ENCODE results near the gene NLGN3. TPM values are rescaled to one million over a fixed set of nuclear protein-coding genes. Genes with fewer than 3 reads are reported as not detected.

Gene NLGN3
- total RNA-seq, 1 experiment from 2014 or later, result 0.23 TPM

GRCh38 chrX:71212536-71212935, 67.9 kb downstream of the NLGN3 start:
- DNase-seq (ENCODE audit: low read depth), result no peak

- no peak for DNase-seq (ENCODE audit: low read depth)
Measured at GRCh38 chrX:71214152-71214551, 69.5 kb downstream of the NLGN3 start.

- no peak for DNase-seq (ENCODE audit: low read depth)
Measured at GRCh38 chrX:71214604-71215337, 70.1 kb downstream of the NLGN3 start.

DNA sequence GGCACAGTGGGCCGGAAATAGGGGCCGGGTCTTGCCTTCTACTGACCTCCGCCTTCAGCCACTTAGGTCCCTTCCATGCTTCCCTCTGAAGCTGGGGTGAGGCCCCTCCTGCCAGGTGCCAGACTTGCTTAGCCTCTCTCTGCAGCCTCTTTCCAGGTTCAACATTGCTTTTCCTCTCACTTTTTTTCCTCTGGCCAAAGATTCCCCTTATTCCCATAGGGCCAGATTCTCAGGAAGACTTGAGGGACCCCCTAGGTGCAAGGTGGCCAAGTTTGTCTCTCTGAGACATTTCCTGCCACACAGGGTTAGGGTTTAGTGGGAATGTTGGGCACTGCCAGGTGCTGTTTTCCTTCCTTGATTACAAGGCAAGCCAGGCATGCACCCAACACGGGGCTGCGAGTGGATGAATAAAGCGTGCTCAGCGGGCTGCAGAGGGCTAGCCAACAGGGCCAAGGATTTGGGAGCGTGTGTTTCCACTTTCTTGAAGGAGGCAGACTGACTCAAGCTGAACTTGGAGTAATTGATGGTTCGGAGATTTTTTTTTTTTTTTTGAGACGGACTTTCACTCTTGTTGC, 70.8 kb downstream of the NLGN3 start:
- DNase-seq (ENCODE audit: low read depth), result no peak

- no peak for DNase-seq (ENCODE audit: low read depth)
Measured at GRCh38 chrX:71216485-71216884, 71.8 kb downstream of the NLGN3 start.

DNA sequence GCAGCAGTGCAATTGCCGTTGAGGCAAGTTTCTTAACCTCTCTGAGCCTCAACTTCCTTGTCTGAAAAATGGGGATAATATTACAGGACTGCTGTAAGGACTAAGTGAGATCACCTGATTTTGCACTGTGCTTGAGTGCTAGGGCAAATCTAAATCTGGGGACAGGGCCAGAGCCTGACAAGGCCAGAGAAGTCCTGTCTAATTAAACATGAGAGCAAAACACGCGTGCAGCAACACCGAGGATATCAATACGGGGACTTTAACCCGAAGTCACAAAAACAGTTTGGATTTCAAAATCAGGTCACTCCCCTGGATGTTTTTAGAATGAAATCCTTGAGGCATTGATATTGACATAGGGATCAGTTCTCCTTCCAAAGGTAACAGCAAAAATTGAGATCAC, 72.7 kb downstream of the NLGN3 start:
- DNase-seq (ENCODE audit: low read depth), result no peak

Other genes with a start within 250 kb of the NLGN3 start
- gene TEX11, start 236.1 kb upstream of the NLGN3 start, total RNA-seq (2014; rRNA removed), result not detected in 2 replicates
- 0.11 TPM in 1 of 2 replicates, not detected in the other for gene SLC7A3, start 213.7 kb upstream of the NLGN3 start, total RNA-seq (2014; rRNA removed)
- gene SNX12, start 76.5 kb upstream of the NLGN3 start, total RNA-seq (2014; rRNA removed), result 72.2 and 88.6 TPM in 2 replicates
- 0.77 and 2.2 TPM in 2 replicates for gene FOXO4, start 49.0 kb upstream of the NLGN3 start, total RNA-seq (2014; rRNA removed)
- gene CXorf65, start 38.1 kb upstream of the NLGN3 start, total RNA-seq (2014; rRNA removed), result not detected in 2 replicates
- gene IL2RG, start 33.3 kb upstream of the NLGN3 start, total RNA-seq (2014; rRNA removed), result not detected in 2 replicates
- gene MED12, start 26.2 kb upstream of the NLGN3 start, total RNA-seq (2014; rRNA removed), result 14.2 and 21.3 TPM in 2 replicates
- not detected in 2 replicates for gene GJB1, start 78.4 kb downstream of the NLGN3 start, total RNA-seq (2014; rRNA removed)
- gene ZMYM3, start 109.3 kb downstream of the NLGN3 start, total RNA-seq (2014; rRNA removed), result 20.8 and 21.9 TPM in 2 replicates
- gene NONO, start 138.8 kb downstream of the NLGN3 start, total RNA-seq (2014; rRNA removed), result 393 and 463 TPM in 2 replicates
- 1.6 and 1.9 TPM in 2 replicates for gene ITGB1BP2, start 156.9 kb downstream of the NLGN3 start, total RNA-seq (2014; rRNA removed)
- 13.0 and 17.1 TPM in 2 replicates for gene TAF1, start 221.5 kb downstream of the NLGN3 start, total RNA-seq (2014; rRNA removed)